NCI-H69 (cell line): ENCODE measurements around the gene SERINC2.

Experiments
- DNase-seq: peaks from one replicate; lab custom pipeline; 2025; lab: John Stamatoyannopoulos, UW

SERINC2 gene

DNA sequence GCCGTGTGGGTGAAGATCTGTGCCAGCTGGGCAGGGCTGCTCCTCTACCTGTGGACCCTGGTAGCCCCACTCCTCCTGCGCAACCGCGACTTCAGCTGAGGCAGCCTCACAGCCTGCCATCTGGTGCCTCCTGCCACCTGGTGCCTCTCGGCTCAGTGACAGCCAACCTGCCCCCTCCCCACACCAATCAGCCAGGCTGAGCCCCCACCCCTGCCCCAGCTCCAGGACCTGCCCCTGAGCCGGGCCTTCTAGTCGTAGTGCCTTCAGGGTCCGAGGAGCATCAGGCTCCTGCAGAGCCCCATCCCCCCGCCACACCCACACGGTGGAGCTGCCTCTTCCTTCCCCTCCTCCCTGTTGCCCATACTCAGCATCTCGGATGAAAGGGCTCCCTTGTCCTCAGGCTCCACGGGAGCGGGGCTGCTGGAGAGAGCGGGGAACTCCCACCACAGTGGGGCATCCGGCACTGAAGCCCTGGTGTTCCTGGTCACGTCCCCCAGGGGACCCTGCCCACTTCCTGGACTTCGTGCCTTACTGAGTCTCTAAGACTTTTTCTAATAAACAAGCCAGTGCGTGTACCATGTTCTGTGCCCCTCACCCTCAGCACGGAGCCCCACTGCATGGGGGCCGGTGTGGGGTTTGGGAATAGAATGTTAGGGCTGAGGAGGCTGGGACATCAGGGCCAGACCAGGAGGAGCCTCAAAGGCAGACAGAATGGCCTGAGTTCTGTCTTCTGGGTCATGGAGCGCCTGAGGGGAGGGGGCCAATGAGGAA, 21.3 kb downstream of the SERINC2 start:
- DNase-seq = peak; percentile 48

DNA sequence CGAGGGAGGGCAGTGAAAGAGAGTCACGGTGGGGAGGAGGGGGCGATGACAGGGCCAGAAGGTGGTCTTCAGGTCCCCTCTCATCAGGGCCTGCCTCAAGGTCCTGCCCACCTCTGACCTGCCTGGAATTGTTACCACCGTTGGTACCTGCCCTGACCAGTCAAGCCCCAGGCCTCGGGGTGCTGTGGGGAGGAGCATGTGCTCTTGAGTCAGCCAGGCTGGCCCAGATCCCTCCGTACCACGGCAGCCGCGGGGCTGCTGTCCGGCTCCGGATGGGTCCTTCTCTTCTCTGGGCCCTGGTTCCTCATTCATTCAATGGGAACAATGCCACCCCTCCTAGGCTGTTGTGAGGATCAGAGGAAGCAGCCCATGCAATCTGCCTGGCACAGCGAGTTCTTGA, 22.0 kb downstream of the SERINC2 start:
- DNase-seq = no peak

DNA sequence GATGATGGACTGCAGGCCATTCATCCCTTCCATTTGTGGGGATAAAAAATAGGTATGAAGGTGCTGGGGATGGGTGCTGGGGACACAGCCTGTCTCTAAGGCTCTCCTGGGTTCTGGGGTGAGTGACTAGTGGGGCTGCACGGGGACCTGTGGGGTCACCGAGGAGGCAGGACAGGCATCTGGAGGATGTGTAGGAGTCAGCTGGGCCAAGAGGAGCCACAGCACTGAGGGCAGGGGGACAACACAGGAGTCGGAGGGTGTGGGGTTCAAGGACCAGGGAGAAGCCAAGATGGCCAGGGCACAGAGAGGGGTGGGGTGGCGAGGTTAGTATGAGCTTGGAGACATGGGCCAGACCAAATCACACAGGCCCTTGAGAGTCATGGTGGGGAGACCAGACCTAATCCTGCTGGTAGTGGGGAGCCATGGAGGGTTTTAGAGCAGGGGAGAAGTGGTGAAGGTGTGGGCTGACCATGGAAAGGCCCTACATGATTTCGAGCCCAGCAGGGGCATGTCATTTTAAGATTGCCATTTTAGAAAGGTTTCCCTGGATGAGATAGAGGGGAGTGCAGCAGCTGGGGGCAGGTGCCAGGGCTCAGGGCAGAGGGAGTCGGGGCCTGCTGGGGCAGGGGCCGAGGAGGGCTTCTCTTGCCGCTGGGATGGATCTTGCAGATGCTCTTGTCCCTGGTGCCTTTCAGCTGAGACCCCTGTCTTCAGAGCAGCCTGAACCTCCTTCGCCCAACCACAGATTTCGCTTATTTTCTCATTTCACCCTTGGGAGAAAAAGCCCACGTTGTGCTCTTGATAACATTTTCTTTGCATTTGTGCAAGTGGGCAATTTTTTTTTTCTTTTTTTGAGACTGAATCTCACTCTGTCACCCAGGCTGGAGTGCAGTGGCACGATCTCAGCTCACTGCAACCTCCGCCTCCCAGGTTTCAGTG, 22.7 kb downstream of the SERINC2 start:
- DNase-seq = no peak

DNA sequence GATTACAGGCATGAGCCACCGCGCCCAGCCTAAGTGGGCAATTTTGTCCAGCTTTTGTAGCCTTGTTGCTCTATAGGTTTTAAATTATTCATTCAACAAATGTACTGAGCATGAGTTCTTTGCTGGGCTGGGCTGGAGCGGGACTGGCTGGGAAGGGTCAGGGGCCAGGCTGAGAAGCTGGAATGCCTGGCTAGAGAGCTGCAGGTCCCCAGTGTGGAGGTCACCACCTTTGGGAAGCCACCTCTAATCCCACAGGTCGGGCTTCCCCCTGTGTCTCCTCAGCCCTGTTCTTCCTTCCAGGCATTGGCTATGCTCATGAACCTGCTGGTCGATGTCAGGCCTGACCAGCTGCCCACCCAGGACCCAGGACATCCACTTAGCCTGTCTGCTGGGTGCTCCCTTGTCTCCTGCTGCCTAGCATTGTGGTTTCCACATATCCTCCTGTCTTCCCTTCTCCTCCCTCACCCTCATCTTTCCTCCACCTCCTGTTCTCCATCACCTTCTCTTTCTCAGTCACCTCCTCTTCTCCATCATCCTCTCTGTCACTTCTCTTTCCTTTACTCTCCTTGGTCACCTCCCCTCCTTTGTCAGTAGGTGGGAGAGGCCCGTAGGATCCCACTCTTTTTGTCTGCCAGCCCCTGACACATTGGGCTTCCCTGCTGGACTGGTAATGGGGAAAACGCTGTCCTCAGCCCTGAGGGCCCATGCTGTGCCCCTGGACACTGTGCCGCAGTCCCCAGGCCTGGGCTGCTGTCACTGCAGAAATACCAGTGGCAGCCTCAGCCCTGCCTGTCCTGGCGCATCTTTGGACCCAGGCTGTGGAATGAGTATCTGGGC, 23.8 kb downstream of the SERINC2 start:
- DNase-seq = no peak

DNA sequence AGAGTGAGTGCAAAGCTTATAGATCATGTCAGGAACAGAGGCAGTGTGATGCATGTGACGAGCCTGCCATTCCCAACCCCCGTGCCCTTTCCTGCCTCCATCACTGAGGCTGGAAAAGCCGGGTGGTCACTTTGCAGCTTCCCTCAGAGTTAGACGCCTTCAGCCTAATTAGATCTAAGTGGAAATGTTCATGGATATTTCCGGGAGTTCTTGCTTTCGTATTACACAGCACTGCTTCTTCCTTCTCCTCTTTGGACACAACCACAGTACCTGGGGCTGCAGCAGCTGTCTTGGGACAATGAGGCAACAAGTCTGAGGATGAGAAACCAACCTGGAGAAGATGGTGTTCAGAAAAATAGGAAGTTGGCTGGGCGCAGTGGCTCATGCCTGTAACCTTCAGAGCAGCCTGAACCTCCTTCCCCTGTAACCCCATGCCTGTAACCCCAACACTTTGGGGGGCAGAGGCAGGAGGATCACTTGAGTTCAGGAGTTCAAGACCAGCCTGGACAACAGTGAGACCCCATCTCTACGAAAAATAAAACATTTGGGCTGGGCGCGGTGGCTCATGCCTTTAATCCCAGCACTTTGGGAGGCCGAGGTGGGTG, 24.5 kb downstream of the SERINC2 start:
- no peak for DNase-seq

DNA sequence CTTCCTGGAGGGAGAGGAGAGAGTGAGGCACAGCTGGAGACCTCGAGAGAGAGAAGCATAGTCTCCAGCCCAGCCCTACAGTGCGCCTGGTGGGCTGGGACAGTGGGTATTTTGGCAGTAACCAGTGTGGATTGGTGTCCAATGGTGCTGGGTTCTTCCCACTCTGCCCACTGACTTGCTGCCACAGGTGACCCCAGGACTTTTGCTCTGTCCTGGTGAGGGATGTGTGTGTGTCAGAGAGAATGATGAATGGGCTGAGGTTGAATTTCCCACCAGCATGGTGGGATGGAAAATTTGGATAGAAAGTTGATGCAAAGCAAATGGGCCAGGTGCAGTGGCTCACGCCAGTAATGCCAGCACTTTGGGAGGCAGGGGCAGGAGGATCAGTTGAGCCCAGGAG, 26.3 kb downstream of the SERINC2 start:
- no peak for DNase-seq

DNA sequence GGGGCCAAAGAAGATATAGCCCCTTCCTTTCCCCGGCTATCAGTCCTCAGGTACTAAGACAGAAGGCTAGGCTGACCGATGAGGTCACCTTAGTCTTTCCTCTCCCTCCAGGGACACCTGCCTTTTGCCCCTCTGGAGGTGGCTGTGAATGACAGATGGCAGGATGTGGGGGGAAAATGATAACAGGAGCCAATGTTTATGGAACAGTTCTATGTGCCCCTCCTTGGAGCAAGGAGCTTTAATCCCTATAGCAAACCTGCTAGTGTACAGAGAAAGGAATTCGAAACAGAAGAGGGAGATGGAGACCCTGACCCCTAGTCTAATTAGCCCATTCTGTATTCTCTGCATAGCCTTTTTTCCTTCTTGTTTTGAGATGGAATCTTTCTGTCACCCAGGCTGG, 28.1 kb downstream of the SERINC2 start:
- DNase-seq = peak; percentile 63

DNA sequence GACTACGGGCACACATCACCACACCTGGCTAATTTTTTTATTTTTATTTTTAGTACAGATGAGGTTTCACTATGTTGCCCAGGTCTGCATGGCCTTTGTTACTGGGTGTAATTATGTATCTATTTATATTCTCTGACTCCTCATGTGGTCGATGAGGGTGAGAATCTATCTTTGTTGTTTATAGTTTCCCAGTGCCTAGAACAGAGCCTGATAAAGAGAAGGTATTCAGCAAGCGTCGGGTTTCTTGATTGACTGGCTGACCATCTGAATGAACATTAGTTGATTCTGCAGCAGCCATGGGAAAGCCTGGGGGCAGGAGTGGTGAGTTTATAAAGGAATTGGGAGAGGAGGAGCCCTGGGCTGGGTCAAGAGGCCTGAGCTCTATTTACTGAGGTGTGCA, 28.5 kb downstream of the SERINC2 start:
- no peak for DNase-seq

DNA sequence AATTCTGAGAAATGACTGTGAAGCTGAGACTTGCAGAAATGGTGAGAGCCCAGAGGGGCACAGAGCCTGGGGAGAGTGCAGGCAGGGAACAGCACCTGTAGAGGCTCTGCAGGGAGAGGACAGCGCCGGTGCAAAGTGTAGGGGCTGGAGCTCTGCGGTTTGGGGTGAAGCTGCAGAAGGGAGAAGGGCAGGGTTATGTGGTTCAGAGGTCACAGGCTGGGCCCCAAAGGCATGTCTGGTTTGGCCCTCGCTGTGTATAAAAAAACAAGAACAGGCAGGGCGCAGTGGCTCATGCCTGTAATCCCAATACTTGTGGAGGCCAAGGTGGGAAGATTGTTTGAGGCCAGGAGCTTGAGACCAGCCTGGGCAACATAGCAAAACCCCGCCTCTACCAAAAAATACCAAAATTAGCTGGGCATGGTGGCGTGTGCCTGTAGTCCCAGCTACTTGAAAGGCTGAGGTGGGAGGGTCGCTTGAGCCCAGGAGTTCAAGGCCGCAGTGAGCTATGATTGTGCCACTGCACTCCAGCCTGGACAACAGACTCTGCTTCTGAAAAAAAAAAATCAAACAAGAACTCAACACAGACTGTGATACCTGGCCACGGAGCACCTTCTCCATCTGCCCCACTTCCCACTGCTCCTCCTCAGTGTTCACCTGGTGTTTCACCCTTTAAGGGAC, 29.1 kb downstream of the SERINC2 start:
- no peak for DNase-seq

DNA sequence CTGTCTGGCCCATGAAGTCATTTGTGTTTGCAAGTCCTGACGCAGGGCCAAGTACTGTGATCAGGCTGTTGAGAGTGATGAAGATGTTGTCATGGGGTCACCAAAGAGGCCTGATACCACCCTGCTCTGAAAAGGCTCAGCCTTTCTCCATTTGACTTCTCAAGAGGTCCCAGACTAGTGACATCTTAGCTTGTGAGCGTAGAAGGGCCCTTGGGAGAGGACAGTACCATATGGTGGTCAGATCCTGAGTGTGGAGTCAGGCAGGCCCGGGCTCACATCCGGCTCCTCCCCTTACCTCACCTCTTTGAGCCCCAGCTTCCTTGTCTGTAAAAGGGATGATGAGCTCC, 29.6 kb downstream of the SERINC2 start:
- no peak for DNase-seq

DNA sequence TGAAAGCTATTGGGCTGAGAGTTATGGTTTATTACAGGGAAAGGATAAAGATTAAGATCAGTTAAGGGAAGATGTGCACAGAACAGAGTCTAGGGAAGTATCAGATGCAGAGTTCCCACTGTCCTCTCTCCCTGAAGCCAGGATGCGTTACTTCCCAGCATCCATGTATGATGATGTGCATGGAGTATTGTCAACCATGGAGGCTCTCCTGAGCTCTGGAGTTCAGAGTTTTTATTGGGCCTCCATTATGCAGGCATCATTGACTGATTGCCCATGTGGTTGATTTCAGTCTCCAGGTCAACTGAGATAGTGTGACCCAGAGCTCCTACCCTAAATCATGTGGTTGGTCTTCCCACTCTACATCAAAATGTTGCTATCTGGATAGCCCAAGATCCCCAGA, 30.7 kb downstream of the SERINC2 start:
- DNase-seq = no peak

DNA sequence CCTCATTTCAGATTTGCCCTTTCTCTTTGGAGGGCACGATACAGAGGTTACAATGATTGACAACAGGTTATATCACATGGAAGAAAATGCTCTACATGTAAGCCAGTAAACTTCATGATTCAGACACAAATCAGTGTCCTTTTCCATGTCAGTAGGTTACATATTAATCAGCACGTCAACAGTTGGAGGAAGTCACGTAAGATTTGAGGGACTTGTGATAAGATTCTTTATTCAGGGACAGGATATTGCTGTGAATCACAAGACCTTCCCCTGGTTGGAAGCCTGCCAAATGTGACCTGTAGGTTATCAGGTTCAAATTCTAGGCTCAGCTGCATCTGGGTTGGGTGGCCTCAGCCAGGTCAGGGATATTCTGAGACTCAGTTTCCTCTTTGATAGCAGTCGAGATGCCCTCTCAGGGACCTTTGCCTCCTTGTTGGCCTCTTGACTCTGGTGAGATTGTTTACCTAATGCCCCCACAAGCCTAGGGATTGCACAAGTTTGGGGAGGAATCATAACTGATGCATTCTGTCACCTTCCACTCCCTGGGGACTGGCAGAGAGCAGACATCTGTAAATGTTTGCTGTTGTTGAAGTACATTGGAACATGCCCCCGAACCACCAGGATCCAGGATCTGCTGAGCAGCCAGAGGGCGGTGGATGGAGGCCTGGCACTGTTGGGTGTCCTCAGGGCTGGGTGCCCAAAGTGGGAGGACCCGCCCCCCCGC, 31.9 kb downstream of the SERINC2 start:
- no peak for DNase-seq

DNA sequence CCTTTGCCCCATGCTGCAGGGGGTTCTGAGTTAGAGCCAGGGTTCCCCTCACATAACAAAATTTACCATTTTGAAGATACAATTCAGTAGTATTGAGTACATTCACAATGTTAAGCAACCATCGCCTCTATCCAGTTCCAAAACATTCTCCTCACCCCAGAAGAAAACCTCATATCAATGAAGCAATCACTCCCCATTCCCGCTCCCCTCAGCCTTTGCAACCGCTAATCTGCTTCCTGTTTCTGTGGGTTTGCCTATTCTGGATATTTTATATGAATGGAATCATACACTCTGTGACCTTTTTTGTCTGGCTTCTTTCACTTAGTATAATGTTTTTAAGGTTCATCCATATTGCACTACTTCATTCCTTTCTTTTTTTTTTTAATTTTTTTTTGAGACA, 32.9 kb downstream of the SERINC2 start:
- DNase-seq = no peak

DNA sequence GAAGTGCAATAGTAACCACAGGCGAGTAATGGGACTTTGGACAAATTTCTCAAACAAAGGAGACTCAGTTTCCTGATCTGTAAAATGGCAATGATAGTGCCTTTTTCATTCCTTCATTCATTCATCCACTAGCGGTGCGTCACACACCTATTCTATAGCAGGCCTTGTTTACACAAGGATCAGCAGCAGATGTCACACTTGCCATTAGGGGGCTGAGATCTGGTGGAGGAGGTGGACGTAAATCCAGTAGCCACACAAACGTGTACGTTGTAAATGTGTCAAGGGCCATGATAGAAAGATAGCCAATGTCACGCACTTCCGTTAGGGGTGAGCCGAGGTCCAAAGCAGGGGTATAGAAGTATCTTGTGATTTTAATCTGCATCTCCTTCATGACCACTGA, 34.2 kb downstream of the SERINC2 start:
- peak; percentile 58 for DNase-seq

DNA sequence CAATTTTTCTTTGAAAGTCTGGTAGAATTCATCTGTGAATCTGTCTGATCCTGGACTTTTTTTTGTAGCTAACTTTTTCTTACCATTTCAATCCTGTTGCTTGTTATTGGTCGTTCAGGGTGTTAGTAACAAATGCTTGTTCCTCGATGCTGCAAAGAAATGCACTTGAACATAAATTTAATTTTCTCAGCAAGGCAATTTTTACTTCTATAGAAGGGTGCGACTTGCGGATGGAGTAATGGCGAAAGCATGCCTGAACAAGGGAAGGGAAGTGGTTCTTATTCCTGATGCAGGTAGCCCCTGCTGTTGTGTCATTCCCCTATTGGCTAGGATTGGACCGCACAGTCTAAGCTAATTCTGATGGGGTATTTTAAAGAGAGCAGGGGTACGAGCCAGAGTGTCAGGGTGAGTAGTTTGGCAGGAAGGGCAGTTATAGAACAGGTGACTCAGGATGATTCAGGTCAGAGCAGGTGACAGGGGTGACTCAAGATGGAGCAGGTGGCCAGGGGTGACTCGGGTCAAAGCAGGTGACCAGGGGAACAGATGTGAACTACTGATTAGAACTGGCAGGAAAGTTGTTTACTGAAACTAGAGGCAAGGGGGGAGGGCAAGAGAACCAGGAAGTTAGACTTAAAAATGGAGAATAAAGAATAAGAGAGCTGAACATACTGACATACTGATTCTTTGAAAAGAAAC, 40.5 kb downstream of the SERINC2 start:
- no peak for DNase-seq

DNA sequence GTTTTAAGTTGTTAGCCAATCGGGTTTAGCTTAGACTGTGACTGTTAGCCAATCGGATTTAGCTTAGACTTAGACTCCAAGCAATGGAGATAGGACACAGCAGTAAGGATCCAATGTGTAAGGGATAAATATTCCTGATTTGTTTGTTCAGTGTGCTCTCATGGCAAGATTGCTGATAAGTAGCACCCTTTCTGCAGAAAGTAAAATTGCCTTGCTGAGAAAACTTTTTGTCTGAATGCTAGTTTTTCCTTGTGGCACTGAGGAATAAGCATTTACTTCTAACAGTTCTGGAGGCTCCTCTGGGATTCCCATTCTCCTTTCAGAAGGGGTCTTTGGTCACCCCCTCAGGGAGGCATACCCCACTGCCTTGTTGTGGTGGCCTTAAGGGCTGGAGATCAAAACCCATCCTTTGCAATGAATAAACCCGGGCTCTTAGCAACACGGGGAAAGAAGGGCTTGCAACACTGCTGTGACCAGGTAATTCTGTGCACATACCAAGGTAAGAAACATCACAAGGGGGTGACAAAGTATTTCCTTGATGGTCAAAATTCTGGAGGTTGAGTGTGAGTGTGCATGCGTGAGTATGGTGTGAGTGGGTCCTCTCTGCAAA, 45.4 kb downstream of the SERINC2 start:
- DNase-seq = no peak

DNA sequence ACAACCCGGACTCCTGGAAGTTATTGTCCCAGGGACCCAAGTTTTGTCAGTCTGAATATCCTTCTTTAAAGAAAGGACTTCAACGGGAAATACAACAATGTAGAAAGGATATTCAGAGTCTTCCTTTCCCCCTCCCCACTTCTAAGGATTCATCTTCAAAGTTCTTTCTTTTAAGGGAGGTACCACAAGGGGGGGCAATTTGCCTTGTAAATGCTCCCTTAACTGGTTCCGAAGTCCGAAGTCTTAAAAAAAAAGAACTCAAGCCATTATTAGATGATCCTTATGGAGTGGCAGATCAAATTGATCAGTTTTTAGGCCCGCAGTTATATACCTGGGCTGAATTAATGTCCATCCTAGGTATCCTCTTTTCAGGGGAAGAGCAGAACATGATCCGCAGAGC, 47.0 kb downstream of the SERINC2 start:
- DNase-seq = peak; percentile 56

DNA sequence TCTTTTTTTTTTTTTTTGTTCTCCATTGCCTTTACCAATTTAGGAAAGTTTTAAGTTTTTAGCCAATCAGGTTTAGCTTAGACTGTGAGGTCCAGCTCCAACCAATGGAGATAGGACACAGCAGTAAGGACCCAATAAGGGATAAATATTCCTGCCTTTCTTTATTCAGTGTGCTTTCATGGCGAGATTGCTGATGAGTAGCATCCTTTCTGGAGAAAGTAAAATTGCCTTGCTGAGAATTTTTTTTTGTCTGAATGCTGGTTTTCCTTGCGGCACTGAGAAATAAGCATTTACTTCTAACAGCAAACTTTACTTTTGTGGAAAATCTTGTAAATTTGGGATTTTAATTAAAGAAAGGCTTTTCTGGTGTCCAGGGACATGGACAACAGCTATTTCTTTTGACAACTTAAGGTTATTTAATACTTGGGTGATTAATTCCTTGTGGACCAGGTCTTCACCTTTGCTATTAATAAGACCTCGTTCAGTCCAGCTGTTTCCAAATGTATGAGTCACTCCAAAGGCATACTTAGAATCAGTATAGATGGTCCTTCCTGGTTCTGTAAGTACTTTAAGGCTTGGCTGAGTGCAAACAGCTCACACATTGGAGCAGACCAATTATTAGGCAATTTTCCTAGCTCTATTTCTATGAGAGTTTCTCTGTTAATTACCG, 54.1 kb downstream of the SERINC2 start:
- no peak for DNase-seq

DNA sequence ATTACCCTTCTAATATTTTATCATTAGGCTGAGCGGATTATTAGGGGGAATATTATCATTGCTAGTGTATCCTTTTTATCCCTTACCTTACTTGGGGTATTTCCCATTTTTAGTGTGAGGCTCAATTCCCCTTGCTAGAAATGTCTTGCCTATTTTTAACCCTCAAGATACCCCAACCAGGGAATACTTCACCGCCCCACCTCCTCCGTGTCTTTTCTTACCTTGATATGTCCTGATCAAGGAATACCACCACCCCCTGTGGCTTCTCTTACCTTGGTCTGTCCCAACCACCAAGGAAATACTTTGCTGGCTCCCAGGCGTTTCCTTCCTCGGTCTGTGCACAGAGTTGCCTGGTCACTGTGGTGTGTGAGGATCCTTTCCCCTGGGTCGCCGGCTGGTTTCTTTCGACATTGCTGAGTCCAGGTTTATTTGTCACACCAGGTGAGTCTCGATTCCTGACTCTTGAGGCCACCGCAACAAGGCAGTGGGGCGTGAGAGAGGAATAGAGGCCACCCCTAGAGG, 57.8 kb downstream of the SERINC2 start:
- no peak for DNase-seq
